ENCODE measurements around the gene COL27A1.

The COL27A1 gene

DNA sequence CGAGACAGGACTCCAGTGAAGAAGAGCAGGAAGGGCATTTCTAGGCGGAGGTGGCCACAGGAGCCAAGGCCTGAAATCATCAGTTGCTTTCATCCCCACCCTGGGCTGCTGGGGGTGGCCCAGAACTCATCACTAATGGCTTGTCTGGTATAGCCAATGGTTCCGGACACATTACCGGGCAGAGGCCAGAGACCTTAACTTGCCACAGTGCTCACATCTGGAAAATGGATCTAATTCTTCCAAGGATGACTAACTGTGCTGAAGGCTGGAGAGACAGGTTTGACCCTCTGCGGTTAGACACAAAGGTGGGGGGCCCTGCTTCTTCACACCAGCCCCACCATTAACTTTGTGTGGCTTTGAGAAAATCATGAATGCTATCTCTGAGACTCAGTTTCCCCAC lies 6.2 kb upstream of the COL27A1 start:
- no peak for DNase-seq (ENCODE audit: low spot score)

GRCh38 chr9:114149765-114150340 lies 5.5 kb upstream of the COL27A1 start:
- DNase-seq (ENCODE audit: low spot score) = no peak

DNA sequence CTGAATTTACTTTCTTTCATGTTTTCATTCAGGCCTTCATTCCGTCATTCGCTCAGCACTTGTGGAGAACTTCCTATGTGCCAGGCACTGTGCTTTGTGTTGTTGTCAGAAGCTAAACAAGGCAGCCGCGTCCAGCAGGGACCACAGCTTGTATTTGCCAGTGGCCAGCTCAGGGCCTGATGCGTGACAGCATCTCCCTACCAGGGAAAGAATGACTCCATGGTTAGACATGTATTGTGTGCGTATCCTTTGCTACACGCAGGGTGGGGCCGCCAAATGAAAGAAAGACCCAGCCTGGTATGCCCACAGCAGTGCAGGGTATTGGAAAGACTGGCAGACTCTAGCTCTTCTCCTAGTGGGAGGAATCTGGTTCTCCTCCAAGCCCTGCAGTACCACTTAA lies 4.7 kb upstream of the COL27A1 start:
- no peak for DNase-seq (ENCODE audit: low spot score)

DNA sequence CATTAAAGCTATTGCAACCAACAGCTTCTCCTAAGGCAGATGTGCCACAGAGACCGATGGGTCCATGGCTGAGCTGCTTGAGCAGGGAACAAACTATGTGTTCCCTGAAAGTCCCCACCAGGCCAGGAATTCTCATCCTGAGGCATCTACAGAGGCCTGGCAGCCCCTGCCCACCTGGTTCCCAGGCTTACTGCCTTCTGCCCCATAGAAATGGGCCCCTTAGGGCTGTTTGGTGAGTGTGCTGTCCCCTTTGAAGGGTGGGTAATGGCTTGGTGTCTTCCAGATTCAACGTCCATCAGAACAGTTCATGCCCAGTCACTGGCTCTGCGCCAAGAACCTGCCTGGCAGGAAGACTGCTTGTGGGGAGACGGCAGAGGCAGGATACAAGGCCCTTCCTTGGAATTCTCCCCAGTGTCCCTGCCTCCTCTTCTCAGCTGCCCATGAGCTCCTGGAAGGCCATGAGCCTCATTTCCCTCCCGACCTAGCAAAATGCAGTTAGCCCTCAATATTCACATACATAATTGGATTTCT lies 3.8 kb upstream of the COL27A1 start:
- no peak for DNase-seq (ENCODE audit: low spot score)

GRCh38 chr9:114153761-114154599 lies 1.4 kb upstream of the COL27A1 start:
- peak; percentile 59 for DNase-seq (ENCODE audit: low spot score)

DNA sequence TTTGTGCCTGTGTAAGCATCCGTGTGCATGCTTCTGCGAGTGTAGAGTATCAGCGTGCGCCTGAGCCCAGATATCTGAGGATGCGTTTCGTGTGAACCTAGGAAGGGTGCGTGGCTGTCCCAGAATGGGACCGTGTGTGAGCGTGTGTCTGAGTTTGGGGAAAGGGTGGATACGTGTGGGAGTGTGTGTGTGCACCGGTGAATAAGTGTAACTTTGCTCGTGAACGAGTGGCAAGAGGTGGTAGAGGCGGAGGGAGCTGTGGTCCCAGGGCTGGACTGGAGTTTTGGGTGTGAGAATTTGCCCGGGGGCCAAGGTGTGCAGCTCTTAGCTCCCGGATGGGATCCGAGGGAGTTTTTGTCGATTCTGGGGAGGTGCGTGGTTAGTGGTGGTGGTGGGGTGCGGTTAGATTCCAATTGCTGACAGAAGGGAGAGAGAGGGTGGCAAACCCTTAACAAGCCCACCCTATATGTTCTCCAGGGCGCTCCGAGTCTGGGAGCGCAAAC lies 686 bp upstream of the COL27A1 start:
- DNase-seq (ENCODE audit: low spot score) = no peak

DNA sequence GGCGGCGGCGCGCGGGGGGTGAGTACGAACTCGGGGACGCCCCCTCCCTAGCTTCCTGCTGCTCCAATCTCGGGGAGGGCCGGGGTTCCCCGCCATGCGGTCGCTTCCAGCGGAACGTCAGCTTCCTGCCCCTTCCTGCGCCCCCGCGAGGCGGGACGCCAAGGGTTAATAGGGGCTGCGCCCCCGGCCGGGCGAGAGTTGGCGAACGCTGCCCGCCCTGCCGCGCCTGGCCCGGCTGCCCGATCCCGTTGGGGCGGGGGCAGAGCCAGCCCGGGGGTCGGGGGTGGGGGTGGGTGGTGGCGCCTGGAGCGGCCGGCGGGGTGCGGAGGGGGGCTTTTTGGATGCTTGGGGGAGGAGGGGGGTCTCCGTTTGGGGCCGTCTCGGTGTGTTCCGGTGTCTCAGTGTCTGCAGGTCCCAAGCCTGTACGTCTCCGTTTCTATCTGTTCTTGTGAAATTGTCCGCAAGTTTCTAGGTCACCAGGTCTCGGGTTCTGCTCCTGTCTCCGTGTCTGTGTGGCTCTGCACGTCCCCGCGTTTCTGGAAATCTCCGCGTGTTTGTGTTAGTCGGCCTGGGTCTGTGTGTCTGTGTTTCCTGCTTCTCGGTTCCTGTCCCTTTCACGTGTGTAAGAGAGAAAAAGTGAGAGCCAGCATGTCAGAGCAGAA lies 789 bp downstream of the COL27A1 start:
- DNase-seq (ENCODE audit: low spot score) = peak; percentile 29

DNA sequence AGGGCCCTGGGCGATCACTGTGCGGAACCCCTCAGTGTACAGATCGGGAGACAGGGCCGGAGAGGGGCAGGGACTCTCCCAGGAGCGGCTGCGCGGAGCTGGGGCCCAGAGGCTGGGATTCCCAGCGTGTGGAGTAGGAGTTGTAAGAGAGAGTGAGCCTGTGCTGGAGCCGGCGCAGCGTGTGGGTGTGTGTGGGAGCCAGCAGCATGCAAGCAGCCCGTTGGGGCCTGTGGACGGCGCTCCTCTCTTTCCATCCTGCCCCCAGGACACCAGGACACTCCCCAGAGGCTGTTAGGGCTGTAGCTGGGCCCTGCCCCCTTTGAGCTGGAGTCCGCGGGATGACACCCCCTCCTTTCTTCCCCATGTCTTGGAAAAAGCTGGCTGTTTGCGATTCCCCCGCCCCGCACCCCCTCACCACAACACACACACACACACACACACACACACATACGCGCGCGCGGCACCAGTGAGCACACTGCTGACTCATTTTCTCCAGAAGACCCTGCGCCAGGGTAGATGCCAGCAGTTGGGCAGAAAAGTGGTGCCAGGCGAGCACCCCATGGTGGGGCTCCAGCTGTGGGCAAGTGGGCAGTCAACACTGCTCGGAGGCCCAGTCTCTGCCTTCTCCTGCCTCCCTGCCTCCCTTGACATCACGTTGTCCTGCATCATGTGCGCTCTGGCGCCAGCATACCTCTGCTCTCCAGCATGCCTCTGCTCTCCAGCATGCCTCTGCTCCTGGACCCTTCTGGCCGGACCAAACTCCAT lies 1.5 kb downstream of the COL27A1 start:
- DNase-seq (ENCODE audit: low spot score) = peak; percentile 85

DNA sequence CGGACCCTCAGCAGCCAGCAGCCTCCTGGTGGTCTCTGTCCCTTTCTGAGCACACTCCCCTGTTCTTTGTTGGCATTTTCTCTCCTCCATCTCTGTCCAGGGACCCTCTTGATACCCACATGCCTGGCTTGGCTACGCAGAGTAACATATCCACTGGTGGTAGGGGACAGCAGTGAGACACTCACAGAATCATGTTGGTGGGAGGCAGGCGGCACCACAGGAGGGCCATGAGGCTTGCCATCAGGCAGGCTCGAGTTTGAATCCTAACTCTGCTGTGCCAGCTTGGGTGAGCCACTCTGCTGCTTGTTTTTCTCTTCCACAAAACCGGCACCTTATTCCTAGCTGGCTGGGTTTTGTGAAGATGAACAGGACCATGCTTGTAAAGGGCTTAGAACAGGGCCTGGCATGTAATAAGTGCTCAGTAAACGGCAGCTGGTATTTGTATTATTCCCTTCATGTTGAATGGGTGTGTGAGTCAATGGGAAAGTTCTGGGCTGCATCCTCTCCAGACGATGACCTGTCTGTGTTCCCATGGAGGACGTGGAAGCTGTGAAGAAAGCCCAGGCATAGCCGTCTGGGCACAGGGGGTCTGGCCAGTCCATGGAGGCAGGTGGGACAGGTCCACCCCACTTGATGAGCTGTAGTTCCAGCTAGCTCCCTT lies 2.3 kb downstream of the COL27A1 start:
- no peak for DNase-seq (ENCODE audit: low spot score)

- no peak for DNase-seq (ENCODE audit: low spot score)
These were observed 3.3 kb downstream of the COL27A1 start for GRCh38 chr9:114158482-114159130.

DNA sequence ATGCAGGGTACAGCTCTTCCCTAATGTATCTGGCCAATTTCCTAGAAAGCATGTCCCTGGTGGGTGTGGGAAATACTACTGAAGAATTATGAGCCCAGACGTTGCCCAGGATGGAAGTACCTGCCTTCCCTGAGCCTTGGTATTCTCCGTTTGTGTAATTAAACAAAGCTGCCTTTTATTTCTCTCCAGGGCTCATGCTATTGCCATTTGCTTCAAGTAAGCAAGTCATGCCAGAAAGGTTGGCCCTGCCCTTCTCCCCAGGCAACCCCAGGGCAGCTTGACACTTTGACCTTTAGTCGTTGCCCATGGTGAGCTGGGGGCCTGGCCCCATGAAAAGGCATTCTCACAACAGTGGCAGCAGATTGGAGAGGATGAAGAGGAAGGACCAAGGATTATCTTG lies 4.4 kb downstream of the COL27A1 start:
- DNase-seq (ENCODE audit: low spot score) = no peak

- no peak for DNase-seq (ENCODE audit: low spot score)
These were observed 6.2 kb downstream of the COL27A1 start for GRCh38 chr9:114161513-114161912.

DNA sequence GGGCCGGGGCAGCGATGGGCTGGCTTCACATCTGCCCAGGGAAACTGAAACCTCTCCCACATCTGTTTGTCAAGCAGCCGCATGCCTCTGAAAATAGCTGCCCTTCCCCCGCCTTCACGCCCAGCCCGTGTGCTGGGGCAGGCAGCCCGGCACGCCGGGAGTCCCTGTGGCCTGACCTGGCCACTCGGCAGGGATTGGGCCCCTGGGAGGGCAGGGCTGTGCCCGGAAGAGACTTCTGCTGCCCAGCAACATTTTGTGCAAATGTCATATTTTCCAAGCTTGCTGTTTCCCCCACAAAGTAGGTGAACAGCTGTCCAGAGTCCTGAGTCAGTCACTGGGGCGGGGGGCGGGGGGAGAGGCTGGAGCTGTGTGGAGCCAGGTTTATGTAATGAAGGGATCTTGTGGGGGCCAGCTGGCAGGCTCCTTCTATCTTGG lies 8.2 kb downstream of the COL27A1 start:
- DNase-seq (ENCODE audit: low spot score) = peak; percentile 78

DNA sequence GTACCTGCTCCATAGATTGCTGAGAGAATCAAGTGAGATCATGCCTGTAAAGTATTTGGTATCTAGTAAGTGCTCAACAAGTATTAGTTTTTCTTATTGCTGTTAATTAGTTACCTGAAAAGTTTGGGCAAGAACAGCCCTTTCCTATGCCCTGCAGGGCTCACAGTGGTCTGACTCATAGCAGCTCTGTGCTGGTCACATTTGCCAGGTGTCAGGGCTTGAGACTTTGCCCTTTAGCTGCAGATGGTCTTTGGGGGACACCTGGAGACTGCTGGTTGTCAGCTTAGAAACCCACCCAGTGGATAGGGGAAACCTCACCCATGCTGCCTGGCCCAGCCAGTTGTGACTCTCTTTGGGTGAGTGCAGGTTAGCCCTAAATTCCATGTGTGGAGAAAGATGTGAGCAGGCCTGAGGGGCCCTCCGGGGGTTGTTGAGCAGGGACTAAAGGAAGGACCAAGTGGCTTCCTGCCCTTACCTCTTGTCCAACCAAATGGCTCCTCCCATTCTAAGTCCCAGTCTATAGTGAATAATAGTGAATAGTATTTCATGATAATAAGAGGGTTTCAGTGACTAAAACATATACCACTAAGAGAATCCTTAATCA lies 9.0 kb downstream of the COL27A1 start:
- no peak for DNase-seq (ENCODE audit: low spot score)

- DNase-seq (ENCODE audit: low spot score) = no peak
These were observed 10.2 kb downstream of the COL27A1 start for GRCh38 chr9:114165407-114166102.

- DNase-seq (ENCODE audit: low spot score) = no peak
These were observed 10.8 kb downstream of the COL27A1 start for GRCh38 chr9:114166103-114166470.

DNA sequence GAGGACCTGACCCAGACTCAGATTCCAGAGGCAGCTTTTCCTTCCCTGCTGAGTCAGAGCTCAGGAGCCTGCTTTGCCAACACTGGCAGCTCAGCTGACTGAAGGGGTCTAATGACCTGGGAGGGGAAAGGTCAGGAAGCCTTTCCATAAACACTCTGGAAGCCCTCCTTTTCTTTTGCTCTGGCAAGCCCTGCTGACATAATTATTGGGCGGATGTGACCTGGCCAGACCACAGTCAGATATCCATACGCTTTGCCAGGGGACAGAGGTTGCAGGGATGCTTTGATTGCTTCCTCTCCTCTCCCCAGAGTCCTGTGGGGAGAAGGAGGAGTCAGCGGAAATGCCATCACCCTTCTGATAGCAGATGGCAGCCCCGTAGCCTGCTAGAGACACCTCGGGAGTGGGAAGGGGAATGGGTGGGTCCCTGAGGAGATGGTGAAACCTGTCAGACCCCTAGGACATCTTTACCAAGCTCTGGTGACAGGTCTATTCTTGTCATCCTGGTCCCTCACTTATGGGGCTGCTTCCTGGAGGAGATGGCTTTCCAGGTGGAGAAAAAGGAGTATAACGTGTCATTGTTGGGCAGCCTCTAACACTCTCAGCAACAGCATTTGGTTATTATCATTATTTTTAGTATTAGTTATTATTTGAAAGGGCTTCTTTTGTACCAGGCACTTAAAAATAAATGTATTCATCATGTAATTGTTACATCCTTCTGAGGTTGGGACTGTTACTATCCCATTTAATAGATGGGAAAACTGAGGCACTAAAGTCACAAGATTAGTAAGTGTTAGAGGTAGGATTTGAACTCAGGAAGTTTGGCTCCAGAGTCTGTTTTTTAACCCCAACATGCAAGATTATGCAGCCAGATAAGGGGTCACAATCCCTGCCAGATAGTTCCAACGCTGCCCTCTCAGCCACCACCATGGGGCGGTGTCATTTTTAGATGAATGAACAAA lies 11.6 kb downstream of the COL27A1 start:
- no peak for DNase-seq (ENCODE audit: low spot score)

- no peak for DNase-seq (ENCODE audit: low spot score)
These were observed 12.3 kb downstream of the COL27A1 start for GRCh38 chr9:114167591-114168091.
